ENCODE data around the gene DPP4.

GRCh38 chr2:161990036-161990435 lies 84.0 kb downstream of the DPP4 start:
- TF ChIP-seq CTCF (IDR thresholded peaks at IDR 0.05; ENCODE audit: low read depth, low read length) (no peak), EZH2phosphoT487 (IDR thresholded peaks at IDR 0.05; ENCODE audit: low read depth) (no peak)
